DMS153 treated with DMSO at 0.1 percent for 48 hours (cell line): ENCODE data around the gene GADD45G.

Source experiments
- DNase-seq: peaks from one replicate; lab custom pipeline; 2025; ENCODE audit not compliant: unreplicated experiment; lab: John Stamatoyannopoulos, UW

GADD45G gene

GRCh38 chr9:89592963-89593726, 11.7 kb upstream of the GADD45G start:
- DNase-seq: no peak

- DNase-seq: no peak
These were observed 10.9 kb upstream of the GADD45G start for GRCh38 chr9:89593727-89594427.

- DNase-seq: no peak
These were observed 9.8 kb upstream of the GADD45G start for GRCh38 chr9:89594811-89595550.

- DNase-seq: no peak
These were observed 9.2 kb upstream of the GADD45G start for GRCh38 chr9:89595646-89596045.

GRCh38 chr9:89596937-89597555, 7.8 kb upstream of the GADD45G start:
- no peak for DNase-seq

- DNase-seq: no peak
These were observed 7.0 kb upstream of the GADD45G start for GRCh38 chr9:89597711-89598362.

GRCh38 chr9:89598363-89598713, 6.5 kb upstream of the GADD45G start:
- DNase-seq: no peak

- DNase-seq: no peak
These were observed 5.9 kb upstream of the GADD45G start for GRCh38 chr9:89598926-89599325.

- no peak for DNase-seq
These were observed 4.0 kb upstream of the GADD45G start for GRCh38 chr9:89600831-89601230.

GRCh38 chr9:89601306-89601705, 3.5 kb upstream of the GADD45G start:
- no peak for DNase-seq

GRCh38 chr9:89601856-89602562, 2.8 kb upstream of the GADD45G start:
- DNase-seq: no peak

GRCh38 chr9:89602978-89603766, 1.6 kb upstream of the GADD45G start:
- peak; percentile 94 for DNase-seq

- DNase-seq: peak; percentile 88
These were observed 796 bp upstream of the GADD45G start for GRCh38 chr9:89603767-89604665.

- no peak for DNase-seq
These were observed 745 bp downstream of the GADD45G start for GRCh38 chr9:89605465-89606048.

- no peak for DNase-seq
These were observed 1.3 kb downstream of the GADD45G start for GRCh38 chr9:89606049-89606623.

GRCh38 chr9:89606624-89607311, 2.0 kb downstream of the GADD45G start:
- DNase-seq: peak; percentile 22

- peak; percentile 44 for DNase-seq
These were observed 4.0 kb downstream of the GADD45G start for GRCh38 chr9:89608641-89609335.
